ENCODE data around the gene FANCD2.
A peak's percentile ranks its signal among the peaks of the same experiment; 100 is the strongest.

Gene FANCD2

GRCh38 chr3:10106919-10107318, 80.7 kb downstream of the FANCD2 start:
- WGBS (ENCODE audit: extremely low coverage, insufficient coverage, insufficient read length), result no CpG with 5 or more reads among the region's 2 CpGs

GRCh38 chr3:10108091-10108490, 81.9 kb downstream of the FANCD2 start, which contains the start of gene FANCD2OS:
FANCD2OS (minus strand) TSS chr3:10108255; CDS start chr3:10104774, 3,481 bp downstream.
- no peaks in the 10 kb centered on the region for H3K27me3 ChIP-seq (ENCODE audit: insufficient read depth, low read length)
- no peak within 1 kb of the TSS for H2BK120ac ChIP-seq (ENCODE audit: insufficient read depth, low read length, poor library complexity)
- H3K4ac ChIP-seq (ENCODE audit: low read depth, low read length), result no peak within 1 kb of the TSS
- no peak within 1 kb of the TSS for H2AFZ ChIP-seq (ENCODE audit: insufficient read depth, low read length, poor library complexity)
- no peak within 1 kb of the TSS for H3K18ac ChIP-seq (ENCODE audit: low read length)
- H3K79me2 ChIP-seq (ENCODE audit: control insufficient read depth, insufficient read depth, low read length, poor library complexity), result no peaks in the 10 kb centered on the region
- H3K4me2 ChIP-seq (ENCODE audit: low read length), result no peak within 1 kb of the TSS
- DNase-seq, result no peak
- H3K4me1 ChIP-seq (ENCODE audit: control insufficient read depth in 1 of 2, insufficient read depth in 2 of 2, low read length in 2 of 2), result no peaks in the 10 kb centered on the region
- H3K9me3 ChIP-seq (ENCODE audit: insufficient read depth, low read depth, low read length), result no peaks in the 10 kb centered on the region
- H2BK5ac ChIP-seq (ENCODE audit: low read depth, low read length, poor library complexity), result no peak within 1 kb of the TSS
- no CpG with 5 or more reads among the region's 28 CpGs for WGBS (ENCODE audit: extremely low coverage, insufficient coverage, insufficient read length)
- no peak within 1 kb of the TSS for H2AK5ac ChIP-seq (ENCODE audit: low read length)
- no peak within 1 kb of the TSS for H2BK12ac ChIP-seq (ENCODE audit: low read length)
- no peak within 1 kb of the TSS for H3K14ac ChIP-seq (ENCODE audit: low read length)
- H4K8ac ChIP-seq (ENCODE audit: low read depth, low read length), result no peak within 1 kb of the TSS
- no peak within 1 kb of the TSS for H4K91ac ChIP-seq (ENCODE audit: low read depth, low read length)
- H3K23ac ChIP-seq (ENCODE audit: low read length), result peak within 1 kb of the TSS; percentile 37
- no peaks in the 10 kb centered on the region for H3K79me1 ChIP-seq (ENCODE audit: low read length)
- H4K12ac ChIP-seq (ENCODE audit: low read depth, low read length), result no peak within 1 kb of the TSS
- H3K36me3 ChIP-seq (ENCODE audit: control insufficient read depth in 1 of 2, insufficient read depth in 2 of 2, low read length in 2 of 2), result no peaks in the 10 kb centered on the region
- H3K4me3 ChIP-seq (ENCODE audit: low read depth, low read length), result no peak within 1 kb of the TSS
- no peak within 1 kb of the TSS for H3K9ac ChIP-seq (ENCODE audit: low read length)
- H3K27ac ChIP-seq (ENCODE audit: low read depth, low read length), result no peak within 1 kb of the TSS

More at GRCh38 chr3:10106919-10107318, 80.7 kb downstream of the FANCD2 start:
- H3K27me3 ChIP-seq (ENCODE audit: insufficient read depth, low read length), result no peaks in the 10 kb centered on the region
- no peak overlapping the region for H4K91ac ChIP-seq (ENCODE audit: low read depth, low read length)
- H2AK5ac ChIP-seq (ENCODE audit: low read length), result no peak overlapping the region
- H3K4me2 ChIP-seq (ENCODE audit: low read length), result no peak overlapping the region
- H2BK12ac ChIP-seq (ENCODE audit: low read length), result no peak overlapping the region
- H4K12ac ChIP-seq (ENCODE audit: low read depth, low read length), result no peak overlapping the region
- no peak overlapping the region for H2BK120ac ChIP-seq (ENCODE audit: insufficient read depth, low read length, poor library complexity)
- no peak overlapping the region for H2AFZ ChIP-seq (ENCODE audit: insufficient read depth, low read length, poor library complexity)
- no peak overlapping the region for H2BK5ac ChIP-seq (ENCODE audit: low read depth, low read length, poor library complexity)
- H3K4ac ChIP-seq (ENCODE audit: low read depth, low read length), result no peak overlapping the region
- no peak overlapping the region for H3K14ac ChIP-seq (ENCODE audit: low read length)
- H3K79me2 ChIP-seq (ENCODE audit: control insufficient read depth, insufficient read depth, low read length, poor library complexity), result no peaks in the 10 kb centered on the region
- no peak overlapping the region for H3K27ac ChIP-seq (ENCODE audit: low read depth, low read length)
- H3K23ac ChIP-seq (ENCODE audit: low read length), result no peak overlapping the region
- H3K9ac ChIP-seq (ENCODE audit: low read length), result no peak overlapping the region
- no peak overlapping the region for H4K8ac ChIP-seq (ENCODE audit: low read depth, low read length)
- H3K4me3 ChIP-seq (ENCODE audit: low read depth, low read length), result no peak overlapping the region
- no peaks in the 10 kb centered on the region for H3K9me3 ChIP-seq (ENCODE audit: insufficient read depth, low read depth, low read length)
- no peak for DNase-seq
- H3K79me1 ChIP-seq (ENCODE audit: low read length), result no peaks in the 10 kb centered on the region
- no peak overlapping the region for H3K18ac ChIP-seq (ENCODE audit: low read length)
- peaks cover 0 to 2% of the 10 kb centered on the region in 2 experiments for H3K36me3 ChIP-seq (ENCODE audit: control insufficient read depth in 1 of 2, insufficient read depth in 2 of 2, low read length in 2 of 2)
- no peaks in the 10 kb centered on the region for H3K4me1 ChIP-seq (ENCODE audit: control insufficient read depth in 1 of 2, insufficient read depth in 2 of 2, low read length in 2 of 2)

DNA sequence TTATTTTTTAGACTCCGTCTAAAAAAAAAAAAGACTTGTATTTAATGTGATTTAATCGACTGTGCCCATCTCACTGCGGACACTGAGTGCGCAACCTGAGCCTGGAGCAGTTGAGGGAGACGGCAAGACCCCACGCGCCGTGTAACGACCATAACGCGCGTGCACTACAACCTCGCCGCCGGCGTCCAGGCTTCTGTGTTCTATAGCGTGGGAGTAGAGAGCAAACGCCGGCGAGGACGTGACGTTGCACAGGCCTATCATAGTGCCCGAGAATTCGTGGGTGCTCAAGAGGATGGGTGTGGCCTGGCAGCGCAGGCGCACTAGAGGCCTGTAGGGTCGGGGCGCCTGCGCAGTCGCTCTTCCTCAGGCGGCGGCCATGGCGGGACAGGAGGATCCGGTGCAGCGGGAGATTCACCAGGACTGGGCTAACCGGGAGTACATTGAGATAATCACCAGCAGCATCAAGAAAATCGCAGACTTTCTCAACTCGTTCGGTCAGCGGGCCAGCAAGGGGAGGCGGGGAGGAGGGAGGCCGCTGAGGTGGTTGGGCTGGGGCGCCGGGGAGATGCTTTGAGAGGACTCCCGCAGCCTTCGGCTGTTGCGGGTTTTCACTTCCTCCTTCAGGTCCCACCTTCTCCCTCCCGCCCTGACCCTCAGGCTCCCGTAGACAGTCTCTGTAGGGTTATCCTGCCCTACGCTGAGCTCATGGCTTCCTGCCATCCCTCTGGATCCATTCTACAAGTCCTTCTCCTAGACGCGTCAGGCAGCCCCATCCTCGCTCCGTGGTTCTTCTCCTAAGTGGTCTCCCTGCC, 89.3 kb downstream of the FANCD2 start, which contains the start of gene BRK1:
TSS of gene BRK1 (plus strand) at position 350 of the 812 bp plus-strand sequence. CDS start at position 377, 27 bp downstream.
- H3K79me1 ChIP-seq (ENCODE audit: low read length), result peaks cover 5% of the 10 kb centered on the region
- H4K12ac ChIP-seq (ENCODE audit: low read depth, low read length), result peak within 1 kb of the TSS; percentile 98
- H3K27ac ChIP-seq (ENCODE audit: low read depth, low read length), result no peak within 1 kb of the TSS
- H3K4me3 ChIP-seq (ENCODE audit: low read depth, low read length), result peak within 1 kb of the TSS; percentile 92
- H3K9me3 ChIP-seq (ENCODE audit: insufficient read depth, low read depth, low read length), result no peaks in the 10 kb centered on the region
- peak within 1 kb of the TSS; percentile 80 for H3K4me2 ChIP-seq (ENCODE audit: low read length)
- H3K27me3 ChIP-seq (ENCODE audit: insufficient read depth, low read length), result no peaks in the 10 kb centered on the region
- WGBS (ENCODE audit: extremely low coverage, insufficient coverage, insufficient read length), result no CpG with 5 or more reads among the region's 54 CpGs
- H3K18ac ChIP-seq (ENCODE audit: low read length), result peak within 1 kb of the TSS; percentile 91
- peak within 1 kb of the TSS; percentile 4 for H2AK5ac ChIP-seq (ENCODE audit: low read length)
- peaks cover 2 to 3% of the 10 kb centered on the region in 2 experiments for H3K36me3 ChIP-seq (ENCODE audit: control insufficient read depth in 1 of 2, insufficient read depth in 2 of 2, low read length in 2 of 2)
- peak within 1 kb of the TSS; percentile 68 for H2BK120ac ChIP-seq (ENCODE audit: insufficient read depth, low read length, poor library complexity)
- H3K4ac ChIP-seq (ENCODE audit: low read depth, low read length), result peak within 1 kb of the TSS; percentile 90
- peak within 1 kb of the TSS; percentile 92 for H3K9ac ChIP-seq (ENCODE audit: low read length)
- peak within 1 kb of the TSS; percentile 97 for H4K8ac ChIP-seq (ENCODE audit: low read depth, low read length)
- H2BK12ac ChIP-seq (ENCODE audit: low read length), result no peak within 1 kb of the TSS
- H2BK5ac ChIP-seq (ENCODE audit: low read depth, low read length, poor library complexity), result no peak within 1 kb of the TSS
- H3K14ac ChIP-seq (ENCODE audit: low read length), result peak within 1 kb of the TSS; percentile 96
- H4K91ac ChIP-seq (ENCODE audit: low read depth, low read length), result peak within 1 kb of the TSS; percentile 75
- H3K79me2 ChIP-seq (ENCODE audit: control insufficient read depth, insufficient read depth, low read length, poor library complexity), result peaks cover 8% of the 10 kb centered on the region
- no peak within 1 kb of the TSS for H3K23ac ChIP-seq (ENCODE audit: low read length)
- H3K4me1 ChIP-seq (ENCODE audit: control insufficient read depth in 1 of 2, insufficient read depth in 2 of 2, low read length in 2 of 2), result peaks cover 0 to 6% of the 10 kb centered on the region in 2 experiments
- peak; percentile 95 to 98 for DNase-seq
- peak within 1 kb of the TSS; percentile 97 for H2AFZ ChIP-seq (ENCODE audit: insufficient read depth, low read length, poor library complexity)

- no CpG with 5 or more reads among the region's 10 CpGs for WGBS (ENCODE audit: extremely low coverage, insufficient coverage, insufficient read length)
- peak overlapping the region; percentile 4 for H3K18ac ChIP-seq (ENCODE audit: low read length)
- peak overlapping the region; percentile 81 for H2AFZ ChIP-seq (ENCODE audit: insufficient read depth, low read length, poor library complexity)
- DNase-seq, result peak in 1 of 2 donors; percentile 22
- peak overlapping the region; percentile 35 for H3K4ac ChIP-seq (ENCODE audit: low read depth, low read length)
- no peaks in the 10 kb centered on the region for H3K27me3 ChIP-seq (ENCODE audit: insufficient read depth, low read length)
- peak overlapping the region; percentile 58 for H3K14ac ChIP-seq (ENCODE audit: low read length)
- peak overlapping the region; percentile 4 for H2AK5ac ChIP-seq (ENCODE audit: low read length)
- H3K79me1 ChIP-seq (ENCODE audit: low read length), result peaks cover 5% of the 10 kb centered on the region
- no peak overlapping the region for H2BK5ac ChIP-seq (ENCODE audit: low read depth, low read length, poor library complexity)
- H3K4me1 ChIP-seq (ENCODE audit: control insufficient read depth in 1 of 2, insufficient read depth in 2 of 2, low read length in 2 of 2), result peaks cover 0 to 6% of the 10 kb centered on the region in 2 experiments
- peak overlapping the region; percentile 78 for H4K12ac ChIP-seq (ENCODE audit: low read depth, low read length)
- H3K9me3 ChIP-seq (ENCODE audit: insufficient read depth, low read depth, low read length), result no peaks in the 10 kb centered on the region
- H3K4me2 ChIP-seq (ENCODE audit: low read length), result peak overlapping the region; percentile 80
- H4K8ac ChIP-seq (ENCODE audit: low read depth, low read length), result peak overlapping the region; percentile 83
- peaks cover 8% of the 10 kb centered on the region for H3K79me2 ChIP-seq (ENCODE audit: control insufficient read depth, insufficient read depth, low read length, poor library complexity)
- H3K9ac ChIP-seq (ENCODE audit: low read length), result peak overlapping the region; percentile 67
- peak overlapping the region; percentile 92 for H3K4me3 ChIP-seq (ENCODE audit: low read depth, low read length)
- no peak overlapping the region for H3K23ac ChIP-seq (ENCODE audit: low read length)
- no peak overlapping the region for H2BK120ac ChIP-seq (ENCODE audit: insufficient read depth, low read length, poor library complexity)
- no peak overlapping the region for H3K27ac ChIP-seq (ENCODE audit: low read depth, low read length)
- peak overlapping the region; percentile 8 for H4K91ac ChIP-seq (ENCODE audit: low read depth, low read length)
- H2BK12ac ChIP-seq (ENCODE audit: low read length), result no peak overlapping the region
- peaks cover 2 to 4% of the 10 kb centered on the region in 2 experiments for H3K36me3 ChIP-seq (ENCODE audit: control insufficient read depth in 1 of 2, insufficient read depth in 2 of 2, low read length in 2 of 2)
Observed at GRCh38 chr3:10116138-10116460, 89.9 kb downstream of the FANCD2 start.

Measured in trophoblast cell (in vitro differentiated cells and primary cell).